Kidney (tissue), 14 donors: ENCODE data around the gene GDF9. TPM values are rescaled to one million over a fixed set of nuclear protein-coding genes. Genes with fewer than 3 reads are reported as not detected.

Source experiments
- DNase-seq, 5 donors: peaks; one replicate each; pipeline ENCODE4 v3.0.0-alpha.2; 2013 to 2020
- FAIRE-seq: peaks from 2 replicates; lab custom pipeline; 2012; peaks lifted over from hg19 to GRCh38; lab: Jason Lieb, UNC
- H3K27ac ChIP-seq, 2 donors: one replicate each; pipeline ENCODE4 v1.7.0; 2013; ENCODE audit warnings: low read depth in 2 of 2, low read length in 2 of 2, inconsistent platforms in 1 of 2
- H3K27me3 ChIP-seq: one replicate; pipeline ENCODE4 v1.7.1; 2013; ENCODE audit warnings: low read length, inconsistent platforms; ENCODE audit not compliant: control insufficient read depth, insufficient read depth
- H3K36me3 ChIP-seq, 3 donors: one replicate each; pipeline versions ENCODE4 v1.7.0 to v1.7.1; 2013; ENCODE audit warnings: low read length in 3 of 3, control low read depth in 1 of 3, inconsistent platforms in 1 of 3; ENCODE audit not compliant: insufficient read depth in 3 of 3, control insufficient read depth in 2 of 3
- H3K4me1 ChIP-seq, 3 donors: one replicate each; pipeline versions ENCODE4 v1.7.0 to v1.7.1; 2013; ENCODE audit warnings: low read length in 3 of 3, inconsistent platforms in 1 of 3, low read depth in 1 of 3; ENCODE audit not compliant: control insufficient read depth in 2 of 3, insufficient read depth in 2 of 3
- H3K4me3 ChIP-seq, 3 donors: one replicate each; pipeline versions ENCODE4 v1.7.0 to v1.8.1; 2013; ENCODE audit warnings: low read length in 3 of 3, control low read depth in 1 of 3, inconsistent platforms in 1 of 3
- H3K9ac ChIP-seq, 3 donors: one replicate each; pipeline versions ENCODE4 v1.7.0 to v1.7.1; 2013; ENCODE audit warnings: low read length in 3 of 3, control low read depth in 1 of 3, inconsistent platforms in 1 of 3
- H3K9me3 ChIP-seq, 3 donors: one replicate each; pipeline versions ENCODE4 v1.7.0 to v1.7.1; 2013; ENCODE audit warnings: low read length in 3 of 3, control low read depth in 1 of 3, inconsistent platforms in 1 of 3; ENCODE audit not compliant: control insufficient read depth in 2 of 3, insufficient read depth in 1 of 3
- intact Hi-C: fragments of 100-400 bp; cut with DNase I; formaldehyde crosslinking; loops from one replicate; pipeline ENCODE4 v1.11.1; 2022
- polyA plus RNA-seq: library from polyadenylated mRNA; stranded (reverse); fragments of 350-450 nt; fragmentation: Illumina TruSeq; extraction: RNeasy Lipid Tissue Mini Kit (QIAGEN cat#74804); gene quantifications from one replicate; pipeline ENCODE4 v1.2.3, GENCODE V29; 2014; ENCODE audit warnings: low read depth, low replicate concordance; ENCODE audit not compliant: insufficient read depth
- total RNA-seq: library from RNA; stranded (reverse); fragmentation: NEBNext Ultra II Directional; extraction: Animal tissue kit (Norgen Biotek cat#: 25700); gene quantifications from one replicate; pipeline ENCODE4 v1.2.1, GENCODE V29; 2021
- TF ChIP-seq, protein P1 (sequence below): IDR thresholded peaks from 3 replicates; pipeline ENCODE4 v1.5.1; 2012; ENCODE audit warnings: mild to moderate bottlenecking, moderate library complexity, borderline replicate concordance; ENCODE audit not compliant: insufficient read depth; ENCODE audit errors: extremely low read depth
- donor health status: control.
- donor health status: control.
- donor health status: control.
- donor health status: control.
- donor health status: control.
- donor health status: DM: yes; HTN: yes; CAD: no.
- donor health status: Normal renal cell carcinoma (clear cell type).

GDF9 gene
- total and polyA plus RNA-seq, 2 donors from 2014 or later, result 0.88 TPM

DNA sequence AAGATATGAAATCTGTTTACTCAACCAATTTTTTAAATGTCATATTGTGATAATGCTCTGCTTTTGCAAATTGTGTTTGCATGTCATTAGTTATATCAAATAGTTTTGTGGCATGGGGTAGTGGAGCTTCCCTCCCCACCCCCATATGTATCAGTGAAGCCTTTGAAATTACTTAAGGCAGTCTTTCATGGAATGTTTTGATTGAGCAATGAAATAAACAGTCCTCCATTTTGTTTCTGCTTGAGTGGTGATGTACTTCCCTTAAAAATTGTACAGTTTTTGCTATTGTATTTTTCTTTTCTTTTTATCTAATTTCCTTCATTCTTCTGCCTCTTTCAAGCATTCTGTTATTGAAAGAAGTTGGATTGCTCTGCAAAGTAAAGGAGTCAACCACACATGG is 49.7 kb downstream of the GDF9 start:
- Histone ChIP-seq H3K4me1 (peaks cover 0 to 2% (median 0%) of the 10 kb centered on the region in 3 donors), H3K9ac (no peak overlapping the region), H3K27me3 (peaks cover 10% of the 10 kb centered on the region), H3K4me3 (no peak overlapping the region), H3K36me3 (no peaks in the 10 kb centered on the region), H3K9me3 (no peaks in the 10 kb centered on the region), H3K27ac (no peak overlapping the region)
- FAIRE-seq (no peak), DNase-seq (no peak)
- TF ChIP-seq, protein P1, sequence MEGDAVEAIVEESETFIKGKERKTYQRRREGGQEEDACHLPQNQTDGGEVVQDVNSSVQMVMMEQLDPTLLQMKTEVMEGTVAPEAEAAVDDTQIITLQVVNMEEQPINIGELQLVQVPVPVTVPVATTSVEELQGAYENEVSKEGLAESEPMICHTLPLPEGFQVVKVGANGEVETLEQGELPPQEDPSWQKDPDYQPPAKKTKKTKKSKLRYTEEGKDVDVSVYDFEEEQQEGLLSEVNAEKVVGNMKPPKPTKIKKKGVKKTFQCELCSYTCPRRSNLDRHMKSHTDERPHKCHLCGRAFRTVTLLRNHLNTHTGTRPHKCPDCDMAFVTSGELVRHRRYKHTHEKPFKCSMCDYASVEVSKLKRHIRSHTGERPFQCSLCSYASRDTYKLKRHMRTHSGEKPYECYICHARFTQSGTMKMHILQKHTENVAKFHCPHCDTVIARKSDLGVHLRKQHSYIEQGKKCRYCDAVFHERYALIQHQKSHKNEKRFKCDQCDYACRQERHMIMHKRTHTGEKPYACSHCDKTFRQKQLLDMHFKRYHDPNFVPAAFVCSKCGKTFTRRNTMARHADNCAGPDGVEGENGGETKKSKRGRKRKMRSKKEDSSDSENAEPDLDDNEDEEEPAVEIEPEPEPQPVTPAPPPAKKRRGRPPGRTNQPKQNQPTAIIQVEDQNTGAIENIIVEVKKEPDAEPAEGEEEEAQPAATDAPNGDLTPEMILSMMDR, result no peak
- intact Hi-C loops, result no loop called here

DNA sequence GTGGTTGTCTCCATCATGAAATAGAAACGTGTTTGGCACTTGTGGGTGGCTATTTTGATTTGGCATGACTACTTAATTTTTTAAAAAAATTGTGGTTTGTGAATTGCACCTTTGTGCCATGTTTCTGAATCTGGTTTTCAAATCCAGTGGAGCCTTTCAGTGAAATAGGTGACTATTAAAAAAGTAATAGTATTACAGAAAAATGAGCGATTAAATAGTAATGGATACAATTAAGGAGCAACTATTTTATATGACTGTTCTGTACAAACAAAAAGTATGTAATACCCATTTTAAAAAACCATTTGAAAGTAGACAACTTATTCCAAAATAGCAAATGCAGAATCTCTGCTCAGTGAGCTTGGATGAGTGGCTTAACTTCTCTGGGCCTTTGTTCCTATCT is 50.2 kb downstream of the GDF9 start:
- H3K27me3 ChIP-seq, result peaks cover 13% of the 10 kb centered on the region
- H3K9ac ChIP-seq, result no peak overlapping the region
- no peak overlapping the region for H3K27ac ChIP-seq
- intact Hi-C loops, result no loop called here
- peaks cover 0 to 2% (median 0%) of the 10 kb centered on the region in 3 donors for H3K4me1 ChIP-seq
- TF ChIP-seq, protein P1, result no peak
- no peak for FAIRE-seq
- no peak for DNase-seq
- H3K4me3 ChIP-seq, result no peak overlapping the region
- no peaks in the 10 kb centered on the region for H3K9me3 ChIP-seq
- H3K36me3 ChIP-seq, result no peaks in the 10 kb centered on the region

DNA sequence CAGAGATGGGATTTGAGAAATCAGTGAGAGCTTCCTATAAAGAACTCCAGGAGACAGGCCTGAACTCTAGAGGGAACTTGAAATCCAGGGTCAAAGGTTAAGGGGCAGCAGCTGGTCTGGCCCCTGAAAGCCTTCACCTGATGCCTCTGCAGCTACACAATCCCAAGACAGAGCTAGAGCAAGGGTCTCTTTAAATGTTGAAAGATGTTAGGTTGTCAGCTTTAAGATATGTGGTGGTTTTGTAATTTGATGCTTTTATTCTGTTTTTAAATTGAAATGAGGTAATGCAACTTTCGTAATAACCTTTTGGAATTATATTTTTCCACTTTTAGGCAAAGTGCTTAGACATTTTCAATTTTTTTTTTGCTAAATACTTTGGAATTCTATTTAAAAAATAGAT is 50.8 kb downstream of the GDF9 start:
- H3K9ac ChIP-seq, result no peak overlapping the region
- peaks cover 0 to 2% (median 0%) of the 10 kb centered on the region in 3 donors for H3K4me1 ChIP-seq
- H3K27ac ChIP-seq, result no peak overlapping the region
- no peak overlapping the region for H3K4me3 ChIP-seq
- FAIRE-seq (no peak), DNase-seq (no peak)
- no peaks in the 10 kb centered on the region for H3K36me3 ChIP-seq
- TF ChIP-seq, protein P1, result no peak
- intact Hi-C loops, result no loop called here
- peaks cover 13% of the 10 kb centered on the region for H3K27me3 ChIP-seq
- H3K9me3 ChIP-seq, result no peaks in the 10 kb centered on the region
